Sigmoid colon (tissue), 7 donors: Measurements from ENCODE around the gene CACNA1A. TPM values are rescaled to one million over a fixed set of nuclear protein-coding genes. Genes with fewer than 3 reads are reported as not detected.
"Not testable (repeated sequence)": the region's sequence is repeated elsewhere in the genome, so short reads cannot be mapped to it uniquely, and the experiment has no call there.

Source experiments
- DNase-seq: peaks from one replicate; pipeline ENCODE4 v3.0.0-alpha.2; 2019
- H3K27ac ChIP-seq, 4 donors: fragments of 200-600 bp; sonication (generic); one replicate each; pipeline ENCODE4 v1.5.1; 2016 to 2019; ENCODE audit warnings: mild to moderate bottlenecking in 1 of 4
- H3K27me3 ChIP-seq, 3 donors: fragments of 200-600 bp; sonication (generic); one replicate each; pipeline ENCODE4 v1.5.1; 2019; ENCODE audit warnings: mild to moderate bottlenecking in 1 of 3
- H3K36me3 ChIP-seq, 4 donors: fragments of 200-600 bp; sonication (generic); one replicate each; pipeline ENCODE4 v1.5.1; 2016 to 2019
- H3K4me1 ChIP-seq, 4 donors: fragments of 200-600 bp; sonication (generic); one replicate each; pipeline ENCODE4 v1.5.1; 2017 to 2019
- H3K4me3 ChIP-seq, 4 donors: fragments of 200-600 bp; sonication (generic); one replicate each; pipeline ENCODE4 v1.5.1; 2017 to 2019; ENCODE audit warnings: mild to moderate bottlenecking in 2 of 4, moderate library complexity in 1 of 4
- H3K9me3 ChIP-seq, 4 donors: fragments of 200-600 bp in 3 of 4; sonication (generic) in 3 of 4; one replicate each; pipeline versions ENCODE4 v1.5.1 to v1.6.1; 2013 to 2019
- CTCF ChIP-seq, 4 experiments: fragments of 450-650 bp in 3 of 4; fragments of 200-600 bp in 1 of 4; IDR thresholded peaks; one replicate each; pipeline ENCODE4 v1.5.1; 2016 to 2019; ENCODE audit warnings: antibody characterized with exemption in 4 of 4, mild to moderate bottlenecking in 3 of 4, moderate library complexity in 2 of 4
- EP300 ChIP-seq, 4 donors: sonication (generic); formaldehyde crosslinking; IDR thresholded peaks; one replicate each; pipeline ENCODE4 v1.6.1; 2017; ENCODE audit warnings: antibody characterized with exemption in 4 of 4
- POLR2A ChIP-seq, 2 donors: fragments of 450-650 bp; IDR thresholded peaks; one replicate each; pipeline ENCODE4 v1.6.1; 2016; ENCODE audit warnings: antibody characterized with exemption in 2 of 2, mild to moderate bottlenecking in 2 of 2, moderate library complexity in 2 of 2
- POLR2AphosphoS5 ChIP-seq, 4 donors: sonication (generic); formaldehyde crosslinking; IDR thresholded peaks; one replicate each; pipeline ENCODE4 v1.6.1; 2017; ENCODE audit warnings: antibody characterized with exemption in 4 of 4
- WGBS, 2 donors: extraction: QIAGEN DNeasy Blood & Tissue Kit; methylation state at CpG; one replicate each; pipeline ENCODE4 v1.1.7; 2013; 5-methylcytosine and 5-hydroxymethylcytosine counted together
- intact Hi-C: fragments of 100-400 bp; cut with DNase I; formaldehyde crosslinking; loops from one replicate; pipeline ENCODE4 v1.15.1; 2023
- polyA plus RNA-seq, 3 donors: library from polyadenylated mRNA; stranded (reverse); fragments of 200-250 nt; gene quantifications; one replicate each; pipeline ENCODE4 v1.2.3, GENCODE V29; 2013
- total RNA-seq, 4 donors: library from RNA; depleted of rRNA; stranded (reverse); fragments of >200 nt; gene quantifications; one replicate each; pipeline ENCODE4 v1.1.0, GENCODE V29; 2016
- donor health status: healthy with polysubstance abuse.
- donor health status: Bipolar disorder and iron deficiency.
- donor health status: healthy.

The CACNA1A gene
- total and polyA plus RNA-seq, 7 donors, result 0.14 to 3.6 (median 1.6) TPM; not detected in 1

GRCh38 chr19:13176345-13176744 lies 329.9 kb downstream of the CACNA1A start:
- no peaks in the 10 kb centered on the region for H3K27me3 ChIP-seq
- H3K4me3 ChIP-seq, result no peak overlapping the region
- TF ChIP-seq POLR2AphosphoS5 (IDR thresholded peaks at IDR 0.05) (no peak), EP300 (IDR thresholded peaks at IDR 0.05) (no peak), POLR2A (IDR thresholded peaks at IDR 0.05) (no peak), CTCF (IDR thresholded peaks at IDR 0.05) (no peak)
- H3K4me1 ChIP-seq, result peaks cover 0 to 20% (median 15%) of the 10 kb centered on the region in 4 donors
- no peak for DNase-seq
- no peaks in the 10 kb centered on the region for H3K36me3 ChIP-seq
- intact Hi-C loops, result no loop called here
- WGBS, 2 donors, result 35 to 64% methylated on average over 8 of the region's 8 CpGs
- H3K27ac ChIP-seq, result no peak overlapping the region
- H3K9me3 ChIP-seq, result no peaks in the 10 kb centered on the region

- Histone ChIP-seq H3K4me3 (no peak overlapping the region), H3K9me3 (no peaks in the 10 kb centered on the region), H3K4me1 (peaks cover 0 to 16% (median 12%) of the 10 kb centered on the region in 4 donors), H3K27me3 (no peaks in the 10 kb centered on the region), H3K36me3 (no peaks in the 10 kb centered on the region), H3K27ac (peak overlapping the region; percentile 54 to 72 (median 67))
- WGBS, 2 donors, result 81 to 89% methylated on average over 12 of the region's 12 CpGs
- TF ChIP-seq POLR2AphosphoS5 (IDR thresholded peaks at IDR 0.05), result no peak
- TF ChIP-seq EP300 (IDR thresholded peaks at IDR 0.05), result no peak
- no peak for TF ChIP-seq POLR2A (IDR thresholded peaks at IDR 0.05)
- TF ChIP-seq CTCF (IDR thresholded peaks at IDR 0.05), result no peak
- DNase-seq, result no peak
- intact Hi-C loops, result no loop called here
Measured at GRCh38 chr19:13173139-13173737, 333.0 kb downstream of the CACNA1A start.

- peak; percentile 89 for DNase-seq
- Histone ChIP-seq H3K27ac (peak overlapping the region; percentile 54 to 72 (median 67)), H3K4me1 (peaks cover 0 to 23% (median 15%) of the 10 kb centered on the region in 4 donors), H3K9me3 (no peaks in the 10 kb centered on the region), H3K27me3 (no peaks in the 10 kb centered on the region), H3K36me3 (no peaks in the 10 kb centered on the region), H3K4me3 (no peak overlapping the region)
- intact Hi-C loops, result no loop called here
- WGBS, 2 donors, result 42 to 49% methylated on average over 18 of the region's 18 CpGs
- peak in 2 of 4 donors; percentile 12 to 18 for TF ChIP-seq POLR2AphosphoS5 (IDR thresholded peaks at IDR 0.05)
- no peak for TF ChIP-seq POLR2A (IDR thresholded peaks at IDR 0.05)
Measured at GRCh38 chr19:13172346-13173138, 333.7 kb downstream of the CACNA1A start.

GRCh38 chr19:13171146-13171545 lies 335.1 kb downstream of the CACNA1A start:
- Histone ChIP-seq H3K4me3 (no peak overlapping the region), H3K4me1 (peaks cover 0 to 34% (median 25%) of the 10 kb centered on the region in 4 donors), H3K36me3 (no peaks in the 10 kb centered on the region), H3K27ac (no peak overlapping the region), H3K9me3 (no peaks in the 10 kb centered on the region), H3K27me3 (no peaks in the 10 kb centered on the region)
- WGBS, 2 donors, result 88 to 96% methylated on average over 7 of the region's 7 CpGs
- intact Hi-C loops, result no loop called here
- TF ChIP-seq POLR2AphosphoS5 (IDR thresholded peaks at IDR 0.05) (no peak), EP300 (IDR thresholded peaks at IDR 0.05) (no peak), CTCF (IDR thresholded peaks at IDR 0.05) (no peak)
- DNase-seq, result no peak

- 33 to 75% methylated on average over 5 of the region's 5 CpGs for WGBS, 2 donors
- Histone ChIP-seq H3K4me3 (no peak overlapping the region), H3K4me1 (peaks cover 0 to 39% (median 26%) of the 10 kb centered on the region in 4 donors), H3K27me3 (no peaks in the 10 kb centered on the region), H3K27ac (no peak overlapping the region), H3K36me3 (no peaks in the 10 kb centered on the region), H3K9me3 (no peaks in the 10 kb centered on the region)
- TF ChIP-seq CTCF (IDR thresholded peaks at IDR 0.05), result no peak
- no peak for TF ChIP-seq EP300 (IDR thresholded peaks at IDR 0.05)
- TF ChIP-seq POLR2A (IDR thresholded peaks at IDR 0.05), result no peak
- TF ChIP-seq POLR2AphosphoS5 (IDR thresholded peaks at IDR 0.05), result no peak
- intact Hi-C loops, result loop anchor here (5.0 kb wide), 1 partner anchor 38 kb away; no protein-coding TSS in a partner anchor
- DNase-seq, result no peak
Measured at GRCh38 chr19:13169769-13170168, 336.5 kb downstream of the CACNA1A start.

DNA sequence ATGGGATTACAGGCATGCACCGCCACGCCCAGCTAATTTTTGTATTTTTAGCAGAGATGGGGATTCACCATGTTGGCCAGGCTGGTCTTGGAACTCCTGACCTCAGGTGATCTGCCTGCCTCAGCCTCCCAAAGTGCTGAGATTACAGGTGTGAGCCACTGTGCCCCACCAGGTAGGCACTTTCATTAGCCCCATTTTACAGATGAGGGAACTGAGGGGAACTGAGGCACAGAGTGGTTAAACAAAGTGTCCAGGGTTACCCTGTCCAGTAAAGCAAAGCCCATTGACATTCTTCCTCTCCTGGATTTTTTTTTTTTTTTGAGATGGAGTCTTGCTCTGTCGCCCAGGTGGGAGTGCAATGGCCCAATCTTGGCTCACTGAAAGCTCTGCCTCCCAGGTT lies 340.1 kb downstream of the CACNA1A start:
- H3K9me3 ChIP-seq, H3K36me3 ChIP-seq, DNase-seq, H3K27me3 ChIP-seq, H3K4me3 ChIP-seq: not testable (repeated sequence)
- Histone ChIP-seq H3K4me1 (peaks cover 0 to 47% (median 37%) of the 10 kb centered on the region in 4 donors), H3K27ac (peak overlapping the region in 3 of 4 donors; percentile 87 to 94 (median 94))
- WGBS, 2 donors, result 93 to 96% methylated on average over 3 of the region's 3 CpGs
- intact Hi-C loops, result loop anchor here (5.0 kb wide), 1 partner anchor 41 kb away; no protein-coding TSS in a partner anchor
